HFFc6 (cell line): Measurements from ENCODE around the gene ACTN1. TPM values are rescaled to one million over a fixed set of nuclear protein-coding genes. Genes with fewer than 3 reads are reported as not detected.

ENCODE experiments used
- DNase-seq: peaks from one replicate; pipeline ENCODE4 v3.0.0-alpha.2; 2018
- H3K27ac Mint-ChIP-seq: 2 replicates; pipeline ENCODE4 v1.8.0; 2020; ENCODE audit warnings: mild to moderate bottlenecking, mixed read lengths
- H3K27me3 Mint-ChIP-seq: 2 replicates; pipeline ENCODE4 v1.8.0; 2021; ENCODE audit warnings: mild to moderate bottlenecking, moderate library complexity, mixed read lengths; ENCODE audit not compliant: insufficient read depth
- H3K36me3 Mint-ChIP-seq: 2 replicates; pipeline ENCODE4 v1.8.0; 2021; ENCODE audit warnings: low read depth, mixed read lengths
- H3K4me1 Mint-ChIP-seq: 2 replicates; pipeline ENCODE4 v1.8.0; 2020; ENCODE audit warnings: low read depth, mixed read lengths
- H3K4me3 Mint-ChIP-seq: 2 replicates; pipeline ENCODE4 v1.8.0; 2020; ENCODE audit warnings: mild to moderate bottlenecking, moderate library complexity, mixed read lengths
- H3K9me3 Mint-ChIP-seq: 2 replicates; pipeline ENCODE4 v1.8.0; 2020; ENCODE audit warnings: mild to moderate bottlenecking, mixed read lengths
- CTCF ChIP-seq: fragments of 200-600 bp; sonication (generic); IDR thresholded peaks from 2 replicates; pipeline ENCODE4 v1.5.0; 2021; ENCODE audit warnings: antibody characterized with exemption, mild to moderate bottlenecking
- total RNA-seq, 6 experiments: library from RNA; stranded (reverse); fragmentation: NEBNext Ultra II Directional; extraction: Animal tissue kit (Norgen Biotek cat#: 25700); gene quantifications; 2 replicates in 1 of 6; 3 replicates in 5 of 6; pipeline ENCODE4 v1.2.3, GENCODE V29; 2021

ACTN1 gene
- total RNA-seq, 6 experiments from 2014 or later = 749 to 847 (median 825) TPM

DNA sequence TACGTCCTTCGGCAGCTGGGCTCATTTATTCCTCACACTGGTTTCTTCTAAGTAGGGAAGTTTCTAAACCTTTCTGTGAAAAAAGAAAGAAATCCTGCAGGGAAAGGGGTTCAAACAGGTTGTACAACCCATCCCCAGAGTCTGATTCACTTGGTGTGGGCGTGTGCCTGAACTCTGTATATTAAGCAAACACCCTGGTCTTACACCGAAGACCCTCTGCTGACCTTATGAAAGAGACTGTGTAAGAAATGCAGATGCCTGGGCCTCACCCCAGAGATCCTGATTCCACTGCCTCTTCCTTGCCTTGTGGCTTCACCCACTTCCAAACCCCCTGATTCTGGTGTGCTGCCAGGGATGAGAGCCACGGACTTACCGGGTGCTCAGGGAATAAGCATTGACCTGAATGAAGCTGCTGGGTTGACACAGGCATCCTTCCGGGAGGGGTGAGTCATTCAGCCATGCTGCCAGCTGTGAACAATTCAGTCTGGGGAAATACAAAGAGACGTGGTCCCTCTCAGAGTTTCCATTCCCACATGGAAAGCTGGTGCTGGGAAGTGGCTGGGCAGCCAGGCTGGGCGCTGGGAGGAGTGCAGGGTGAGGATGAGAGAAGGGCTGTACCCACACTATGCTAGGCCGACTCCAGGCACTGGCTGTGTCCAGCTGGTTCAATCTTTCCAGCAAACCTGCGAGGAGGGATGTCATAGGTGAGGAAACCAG, 26.5 kb upstream of the ACTN1 start:
- H3K4me1 Mint-ChIP-seq = peaks cover 35% of the 10 kb centered on the region
- H3K9me3 Mint-ChIP-seq = no peaks in the 10 kb centered on the region
- TF ChIP-seq CTCF = no peak
- H3K36me3 Mint-ChIP-seq = no peaks in the 10 kb centered on the region
- peaks cover 2% of the 10 kb centered on the region; the same call in 1 of the 2 replicates for H3K27me3 Mint-ChIP-seq
- peak overlapping the region; percentile 79 for H3K27ac Mint-ChIP-seq
- DNase-seq = peak; percentile 81
- H3K4me3 Mint-ChIP-seq = peak overlapping the region; percentile 30; the same call in 1 of the 2 replicates

DNA sequence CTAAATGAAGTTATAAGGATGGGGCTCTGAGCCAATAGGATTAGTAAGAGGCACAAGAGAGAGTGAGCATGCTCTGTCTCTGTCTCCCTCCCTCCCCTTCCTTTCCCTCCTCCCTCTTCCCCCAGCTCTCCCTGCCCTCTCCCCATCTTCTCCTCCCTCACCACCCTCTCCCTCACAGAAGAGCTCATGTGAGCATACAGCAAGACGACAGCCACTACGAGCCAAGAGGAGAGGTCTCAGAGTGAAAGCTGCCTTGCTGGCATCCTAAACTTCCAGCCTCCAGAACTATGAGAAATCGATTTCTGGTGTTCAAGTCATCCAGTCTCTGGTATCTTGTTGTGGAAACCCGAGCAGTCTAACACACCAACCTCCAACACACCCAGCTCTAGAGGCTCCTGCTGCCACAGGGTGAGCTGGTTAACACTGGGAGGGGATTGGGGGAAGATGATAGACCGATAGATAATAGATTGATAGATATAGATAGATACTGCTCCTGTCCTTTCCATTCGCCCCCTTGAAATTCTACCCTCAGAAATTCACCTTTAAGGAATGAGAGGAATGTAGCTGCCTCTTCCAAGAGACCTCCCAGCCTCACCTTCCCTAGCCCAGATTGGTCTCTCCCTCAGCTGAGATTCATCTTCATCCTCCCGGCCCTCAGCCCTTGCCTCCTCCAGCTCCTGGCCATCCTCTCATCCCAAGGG, 25.8 kb upstream of the ACTN1 start:
- H3K27me3 Mint-ChIP-seq = peaks cover 2% of the 10 kb centered on the region; the same call in 1 of the 2 replicates
- H3K36me3 Mint-ChIP-seq = no peaks in the 10 kb centered on the region
- peaks cover 28% of the 10 kb centered on the region for H3K4me1 Mint-ChIP-seq
- peak overlapping the region; percentile 79 for H3K27ac Mint-ChIP-seq
- H3K9me3 Mint-ChIP-seq = no peaks in the 10 kb centered on the region
- no peak for TF ChIP-seq CTCF
- DNase-seq = no peak
- peak overlapping the region; percentile 30 for H3K4me3 Mint-ChIP-seq

DNA sequence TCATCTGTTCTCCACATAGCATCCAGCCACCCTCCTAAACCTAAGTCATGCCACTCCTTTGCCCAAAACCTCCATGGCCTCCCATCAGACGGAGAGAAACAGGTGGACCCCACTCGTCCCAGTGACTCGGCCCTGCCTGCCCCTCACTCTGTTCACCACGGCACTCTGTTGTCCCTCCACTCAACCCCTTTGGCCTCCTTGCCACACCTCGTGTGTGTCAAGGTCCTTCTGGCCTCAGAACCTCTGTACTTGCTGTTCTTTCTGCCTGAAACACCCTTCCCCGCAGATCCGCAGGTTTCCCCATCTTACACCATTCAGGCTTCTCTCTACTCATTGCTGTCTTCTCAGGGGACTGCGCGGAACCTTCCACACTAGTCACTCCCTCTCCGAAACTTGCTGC, 24.5 kb upstream of the ACTN1 start:
- no peak for TF ChIP-seq CTCF
- no peaks in the 10 kb centered on the region for H3K36me3 Mint-ChIP-seq
- no peak for DNase-seq
- H3K9me3 Mint-ChIP-seq = no peaks in the 10 kb centered on the region
- H3K27ac Mint-ChIP-seq = no peak overlapping the region
- H3K4me3 Mint-ChIP-seq = no peak overlapping the region
- H3K4me1 Mint-ChIP-seq = peaks cover 24% of the 10 kb centered on the region
- H3K27me3 Mint-ChIP-seq = no peaks in the 10 kb centered on the region

GRCh38 chr14:69002069-69002468, 23.0 kb upstream of the ACTN1 start:
- Mint-ChIP-seq H3K27ac (no peak overlapping the region), H3K36me3 (no peaks in the 10 kb centered on the region), H3K9me3 (no peaks in the 10 kb centered on the region), H3K27me3 (no peaks in the 10 kb centered on the region), H3K4me3 (no peak overlapping the region), H3K4me1 (peaks cover 20% of the 10 kb centered on the region)
- DNase-seq = no peak
- TF ChIP-seq CTCF = peak; percentile 38

DNA sequence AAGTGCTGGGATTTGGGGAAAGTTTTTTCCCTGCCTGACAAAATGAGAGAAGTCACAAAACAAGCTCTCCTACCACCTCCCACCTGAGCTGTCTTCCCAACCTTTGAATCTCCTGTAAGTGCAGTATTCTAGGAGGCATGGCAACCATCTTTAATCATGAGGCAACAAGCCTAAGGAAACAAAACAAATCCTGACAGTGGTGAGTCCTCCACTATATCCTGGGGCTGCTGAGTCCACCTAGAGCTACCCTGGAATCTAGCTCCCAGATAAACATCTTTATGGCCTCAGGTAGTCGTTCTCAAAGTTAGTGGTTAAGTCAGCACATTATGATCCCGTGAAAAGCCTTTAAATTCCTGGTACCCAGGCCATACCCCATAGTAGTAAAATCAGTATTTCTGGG, 22.3 kb upstream of the ACTN1 start:
- no peak overlapping the region for H3K27ac Mint-ChIP-seq
- no peak for DNase-seq
- no peaks in the 10 kb centered on the region for H3K27me3 Mint-ChIP-seq
- no peak overlapping the region for H3K4me3 Mint-ChIP-seq
- no peaks in the 10 kb centered on the region for H3K36me3 Mint-ChIP-seq
- H3K4me1 Mint-ChIP-seq = peaks cover 20% of the 10 kb centered on the region
- TF ChIP-seq CTCF = no peak
- no peaks in the 10 kb centered on the region for H3K9me3 Mint-ChIP-seq
